Measurements from ENCODE around the gene NOD2.

- TF ChIP-seq, protein P1, sequence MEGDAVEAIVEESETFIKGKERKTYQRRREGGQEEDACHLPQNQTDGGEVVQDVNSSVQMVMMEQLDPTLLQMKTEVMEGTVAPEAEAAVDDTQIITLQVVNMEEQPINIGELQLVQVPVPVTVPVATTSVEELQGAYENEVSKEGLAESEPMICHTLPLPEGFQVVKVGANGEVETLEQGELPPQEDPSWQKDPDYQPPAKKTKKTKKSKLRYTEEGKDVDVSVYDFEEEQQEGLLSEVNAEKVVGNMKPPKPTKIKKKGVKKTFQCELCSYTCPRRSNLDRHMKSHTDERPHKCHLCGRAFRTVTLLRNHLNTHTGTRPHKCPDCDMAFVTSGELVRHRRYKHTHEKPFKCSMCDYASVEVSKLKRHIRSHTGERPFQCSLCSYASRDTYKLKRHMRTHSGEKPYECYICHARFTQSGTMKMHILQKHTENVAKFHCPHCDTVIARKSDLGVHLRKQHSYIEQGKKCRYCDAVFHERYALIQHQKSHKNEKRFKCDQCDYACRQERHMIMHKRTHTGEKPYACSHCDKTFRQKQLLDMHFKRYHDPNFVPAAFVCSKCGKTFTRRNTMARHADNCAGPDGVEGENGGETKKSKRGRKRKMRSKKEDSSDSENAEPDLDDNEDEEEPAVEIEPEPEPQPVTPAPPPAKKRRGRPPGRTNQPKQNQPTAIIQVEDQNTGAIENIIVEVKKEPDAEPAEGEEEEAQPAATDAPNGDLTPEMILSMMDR (IDR thresholded peaks at IDR 0.05), result no peak
- TF ChIP-seq EZH2 (IDR thresholded peaks at IDR 0.05), result no peak
These were observed 37.8 kb upstream of the NOD2 start for GRCh38 chr16:50655558-50656055.

Data from neural progenitor cell (in vitro differentiated cells).